Cardiac fibroblast (primary cell): ENCODE data around the gene PLA2G4D.

Experiments
- DNase-seq, 2 donors: peaks; one replicate each; pipeline versions ENCODE4 v3.0.0 to v3.0.0-alpha.2; 2010; ENCODE audit warnings: low read depth in 2 of 2
- H3K4me3 ChIP-seq, 2 donors: replicated peaks in 1 of 2; 1 replicate in 1 of 2; 2 replicates in 1 of 2; pipeline ENCODE4 v1.5.1; 2011; ENCODE audit warnings: low read depth in 2 of 2, low read length in 2 of 2, mild to moderate bottlenecking in 2 of 2, moderate library complexity in 1 of 2
- TF ChIP-seq, protein P1 (sequence below): IDR thresholded peaks from one replicate; pipeline ENCODE4 v1.5.1; 2011; ENCODE audit warnings: low read depth, mild to moderate bottlenecking, low read length, inconsistent platforms

The PLA2G4D gene

DNA sequence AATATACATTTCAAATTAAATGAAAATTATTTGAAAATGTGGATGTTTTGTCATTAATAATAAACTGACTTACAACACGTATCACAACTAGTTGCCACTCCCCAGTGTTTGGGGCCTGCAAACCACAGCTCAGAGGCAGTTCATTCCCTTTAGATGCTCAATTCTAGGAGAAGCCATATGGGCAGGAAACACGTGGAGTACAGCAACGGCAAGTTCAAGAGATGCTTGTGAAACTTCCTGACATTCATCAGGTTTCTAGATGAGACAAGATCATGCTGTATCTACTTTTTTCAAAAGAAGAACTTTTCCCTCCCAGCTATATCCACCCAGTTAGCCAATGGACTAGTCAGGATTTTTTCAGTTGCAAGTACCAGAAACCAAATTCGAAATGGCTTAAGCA lies 17.6 kb upstream of the PLA2G4D start:
- DNase-seq = no peak
- TF ChIP-seq, protein P1, sequence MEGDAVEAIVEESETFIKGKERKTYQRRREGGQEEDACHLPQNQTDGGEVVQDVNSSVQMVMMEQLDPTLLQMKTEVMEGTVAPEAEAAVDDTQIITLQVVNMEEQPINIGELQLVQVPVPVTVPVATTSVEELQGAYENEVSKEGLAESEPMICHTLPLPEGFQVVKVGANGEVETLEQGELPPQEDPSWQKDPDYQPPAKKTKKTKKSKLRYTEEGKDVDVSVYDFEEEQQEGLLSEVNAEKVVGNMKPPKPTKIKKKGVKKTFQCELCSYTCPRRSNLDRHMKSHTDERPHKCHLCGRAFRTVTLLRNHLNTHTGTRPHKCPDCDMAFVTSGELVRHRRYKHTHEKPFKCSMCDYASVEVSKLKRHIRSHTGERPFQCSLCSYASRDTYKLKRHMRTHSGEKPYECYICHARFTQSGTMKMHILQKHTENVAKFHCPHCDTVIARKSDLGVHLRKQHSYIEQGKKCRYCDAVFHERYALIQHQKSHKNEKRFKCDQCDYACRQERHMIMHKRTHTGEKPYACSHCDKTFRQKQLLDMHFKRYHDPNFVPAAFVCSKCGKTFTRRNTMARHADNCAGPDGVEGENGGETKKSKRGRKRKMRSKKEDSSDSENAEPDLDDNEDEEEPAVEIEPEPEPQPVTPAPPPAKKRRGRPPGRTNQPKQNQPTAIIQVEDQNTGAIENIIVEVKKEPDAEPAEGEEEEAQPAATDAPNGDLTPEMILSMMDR = no peak

DNA sequence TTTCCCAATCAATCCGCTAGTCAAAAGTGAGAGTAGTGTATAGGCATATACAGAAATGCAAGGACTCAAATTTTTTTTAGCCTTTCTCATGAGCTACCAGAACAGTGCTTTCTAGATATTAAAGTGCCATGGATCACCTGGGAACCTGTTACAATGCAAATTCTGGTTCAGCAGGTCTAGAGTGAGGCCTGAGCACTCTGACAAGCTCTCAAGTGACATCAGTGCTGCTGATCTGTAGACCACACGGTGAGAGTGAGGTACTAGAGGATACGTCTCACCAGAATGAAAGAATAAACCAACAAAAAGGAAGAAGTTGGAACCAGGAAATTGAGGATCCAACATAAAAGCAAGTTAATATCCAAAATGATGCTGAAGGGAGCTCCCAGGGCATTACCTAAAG lies 16.0 kb upstream of the PLA2G4D start:
- DNase-seq = no peak
- TF ChIP-seq, protein P1 = no peak
- no peak overlapping the region for H3K4me3 ChIP-seq

More for the DNA sequence above, 17.6 kb upstream of the PLA2G4D start:
- H3K4me3 ChIP-seq = no peak overlapping the region

- TF ChIP-seq, protein P1 = no peak
- H3K4me3 ChIP-seq = no peak overlapping the region
- no peak for DNase-seq
These were observed 14.4 kb upstream of the PLA2G4D start for GRCh38 chr15:42108806-42109205.

DNA sequence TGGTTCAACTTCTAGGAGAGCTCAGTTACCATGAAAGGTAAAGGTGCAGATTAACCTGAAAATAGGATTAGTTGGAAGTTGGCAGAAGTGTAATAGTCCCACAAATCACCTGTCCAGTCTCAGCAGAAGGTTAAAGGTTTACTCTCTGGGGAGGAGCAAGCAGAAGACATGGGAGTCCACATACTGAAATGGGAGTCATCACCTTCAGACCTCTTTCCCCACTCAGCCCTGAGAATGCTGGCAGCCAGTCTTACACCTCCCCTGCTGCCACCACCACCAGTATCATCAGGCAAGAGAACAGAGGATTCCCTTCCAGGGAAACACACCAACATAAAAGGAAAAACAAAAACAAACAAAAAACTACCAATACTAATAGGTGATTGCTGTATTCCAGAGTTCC lies 13.8 kb upstream of the PLA2G4D start:
- H3K4me3 ChIP-seq = no peak overlapping the region
- TF ChIP-seq, protein P1 = no peak
- DNase-seq = no peak

DNA sequence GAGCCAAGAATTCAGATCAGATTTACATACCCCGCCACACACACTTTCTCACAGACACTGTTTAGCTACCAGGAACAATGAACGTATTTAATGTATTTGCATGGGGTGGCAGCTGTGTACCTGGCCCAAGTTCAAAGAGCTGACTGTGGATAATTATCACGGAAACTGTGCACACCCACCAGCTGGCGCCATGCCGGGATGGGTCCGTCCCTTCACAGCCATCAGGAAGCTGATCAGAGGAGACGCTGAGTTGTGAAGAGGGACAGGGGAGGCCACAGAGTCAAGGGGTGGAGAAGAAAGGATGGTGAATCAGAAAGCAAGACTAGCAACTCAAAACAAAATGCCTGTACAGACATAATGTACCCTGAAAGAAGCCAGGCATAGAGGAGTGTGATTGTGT lies 13.1 kb upstream of the PLA2G4D start:
- TF ChIP-seq, protein P1 = no peak

GRCh38 chr15:42106288-42106687 lies 11.9 kb upstream of the PLA2G4D start:
- TF ChIP-seq, protein P1 = no peak

More for the DNA sequence above, 13.1 kb upstream of the PLA2G4D start:
- no peak overlapping the region for H3K4me3 ChIP-seq
- no peak for DNase-seq

More at GRCh38 chr15:42106288-42106687, 11.9 kb upstream of the PLA2G4D start:
- DNase-seq = no peak
- no peak overlapping the region for H3K4me3 ChIP-seq
